GM12878 (cell line): ENCODE data around the gene NFYA. TPM values are rescaled to one million over a fixed set of nuclear protein-coding genes. Genes with fewer than 3 reads are reported as not detected.

ENCODE experiments used
- ATAC-seq: fragments of 200-7000 bp; cut with Tn5 transposase; 3 replicates; pipeline ENCODE4 v1.9.1; 2020; ENCODE audit warnings: mild to moderate bottlenecking, moderate library complexity
- BruUV-seq: library from RNA; stranded (reverse); fragments of 400-500 nt; replicated peaks from 2 replicates; lab custom pipeline; 2021; lab: Mats Ljungman, UMichigan
- CTCF ChIA-PET: fragments of 300-600 bp; sonication (Branson Sonifier 250); formaldehyde crosslinking; extraction: SDS; loops from one replicate; lab custom pipeline; 2021; ENCODE audit warnings: inconsistent platforms; lab: Yijun Ruan, JAX
- POLR2A ChIA-PET: fragments of 350-600 bp; formaldehyde crosslinking; extraction: SDS; loops from one replicate; lab custom pipeline; 2021; ENCODE audit warnings: inconsistent platforms; lab: Charles Lee
- RAD21 ChIA-PET: fragments of 300-600 bp; sonication (Branson Sonifier 250); formaldehyde crosslinking; loops from one replicate; lab custom pipeline; 2023; ENCODE audit warnings: antibody characterized with exemption; ENCODE audit not compliant: unreplicated experiment; lab: Charles Lee
- SMC1A ChIA-PET: fragments of 300-600 bp; sonication (Branson Sonifier 250); formaldehyde crosslinking; loops from one replicate; lab custom pipeline; 2023; ENCODE audit not compliant: unreplicated experiment, uncharacterized antibody; lab: Charles Lee
- DNase-seq: peaks from one replicate; pipeline ENCODE4 v3.0.0-alpha.2; 2011; ENCODE audit warnings: low read depth, low spot score
- FAIRE-seq: peaks from 3 replicates; lab custom pipeline; 2011; peaks lifted over from hg19 to GRCh38; lab: Jason Lieb, UNC
- H2AFZ ChIP-seq: 2 replicates; pipeline ENCODE4 v1.6.0; 2011; ENCODE audit warnings: low read depth, low read length, control low read depth; ENCODE audit not compliant: control insufficient read depth
- H3K27ac ChIP-seq: 2 replicates; pipeline ENCODE4 v1.5.1; 2011; ENCODE audit warnings: control low read depth; ENCODE audit not compliant: control insufficient read depth, insufficient read depth
- H3K27me3 ChIP-seq, 2 experiments: replicated peaks in 1 of 2; 2 replicates each; pipeline versions ENCODE4 v1.6.0 to v1.6.1; 2011; ENCODE audit warnings: low read length in 1 of 2; ENCODE audit not compliant: control insufficient read depth in 2 of 2, insufficient read depth in 2 of 2
- H3K36me3 ChIP-seq, 2 experiments: 2 replicates each; pipeline ENCODE4 v1.5.1; 2011; ENCODE audit warnings: low read length in 1 of 2; ENCODE audit not compliant: control insufficient read depth in 2 of 2, insufficient read depth in 2 of 2
- H3K4me1 ChIP-seq: 2 replicates; pipeline ENCODE4 v1.6.1; 2011; ENCODE audit warnings: mild to moderate bottlenecking, low read length, moderate library complexity, mixed read lengths; ENCODE audit not compliant: control insufficient read depth, insufficient read depth
- H3K4me2 ChIP-seq: 2 replicates; pipeline ENCODE4 v1.6.0; 2011; ENCODE audit warnings: control low read depth; ENCODE audit not compliant: control insufficient read depth, insufficient read depth
- H3K4me3 ChIP-seq: fragments of 200-600 bp; sonication (generic); 2 replicates; pipeline ENCODE4 v1.5.1; 2016
- H3K79me2 ChIP-seq: 2 replicates; pipeline ENCODE4 v1.6.0; 2011; ENCODE audit warnings: low read length; ENCODE audit not compliant: control insufficient read depth, insufficient read depth
- H3K9ac ChIP-seq: 2 replicates; pipeline ENCODE4 v1.8.0; 2011; ENCODE audit warnings: low read length, control low read depth, mixed read lengths; ENCODE audit not compliant: control insufficient read depth, insufficient read depth
- H3K9me3 ChIP-seq: replicated peaks from 3 replicates; pipeline ENCODE4 v1.5.1; 2011; ENCODE audit warnings: mild to moderate bottlenecking, low read length; ENCODE audit not compliant: control insufficient read depth, insufficient read depth
- H4K20me1 ChIP-seq: 2 replicates; pipeline ENCODE4 v1.6.0; 2011; ENCODE audit not compliant: control insufficient read depth, insufficient read depth
- BHLHE40 ChIP-seq, 2 experiments: fragments of 450-650 bp in 1 of 2; IDR thresholded peaks; 2 replicates each; pipeline ENCODE4 v1.6.1; 2011 to 2017; ENCODE audit warnings: low read depth in 2 of 2, borderline replicate concordance in 1 of 2, improper control_type of control experiment in 1 of 2, low read length in 1 of 2, mild to moderate bottlenecking in 1 of 2
- CBX5 ChIP-seq: sonication (generic); IDR thresholded peaks from 2 replicates; pipeline ENCODE4 v1.6.1; 2016; ENCODE audit warnings: low read depth, moderate library complexity, mild to moderate bottlenecking, inconsistent platforms
- CEBPB ChIP-seq, 2 experiments: fragments of 150-350 bp in 1 of 2; IDR thresholded peaks; 2 replicates each; pipeline ENCODE4 v1.6.1; 2012 to 2014; ENCODE audit warnings: low read depth in 2 of 2, low read length in 2 of 2, borderline replicate concordance in 1 of 2, inconsistent platforms in 1 of 2
- ETV6 ChIP-seq, 2 experiments: fragments of 450-650 bp in 1 of 2; IDR thresholded peaks in 1 of 2; conservative IDR thresholded peaks in 1 of 2; 2 replicates each; pipeline ENCODE4 v1.6.1; 2014; ENCODE audit warnings: antibody characterized with exemption in 1 of 2, borderline replicate concordance in 1 of 2, low read depth in 1 of 2, mild to moderate bottlenecking in 1 of 2, moderate library complexity in 1 of 2
- IRF4 ChIP-seq: IDR thresholded peaks from 2 replicates; pipeline ENCODE4 v1.6.1; 2011; ENCODE audit warnings: low read depth, low read length
- NFXL1 ChIP-seq: fragments of 450-650 bp; IDR thresholded peaks from 2 replicates; pipeline ENCODE4 v1.6.1; 2017; ENCODE audit warnings: antibody characterized with exemption, mild to moderate bottlenecking, borderline replicate concordance
- RBBP5 ChIP-seq: fragments of 200-600 bp; sonication (generic); conservative IDR thresholded peaks from 2 replicates; pipeline ENCODE4 v1.6.1; 2016
- REST ChIP-seq: IDR thresholded peaks from 2 replicates; pipeline ENCODE4 v1.6.1; 2012; ENCODE audit warnings: mild to moderate bottlenecking, low read depth, low read length
- ZNF274 ChIP-seq: IDR thresholded peaks from one replicate; pipeline ENCODE4 v1.8.0; 2011; ENCODE audit not compliant: insufficient read length, insufficient read depth
- WGBS: methylation state at CpG from one replicate; pipeline ENCODE4 v1.1.6; 2016; ENCODE audit warnings: low lambda C conversion rate; ENCODE audit not compliant: insufficient replicate concordance, insufficient coverage; ENCODE audit errors: missing lambda C conversion rate; 5-methylcytosine and 5-hydroxymethylcytosine counted together
- in situ Hi-C: fragments of 300-500 bp; cut with MboI; formaldehyde crosslinking; loops from 9 replicates; pipeline ENCODE4 v1.14.3; 2018; ENCODE audit warnings: mixed read lengths
- intact Hi-C: fragments of 100-400 bp; cut with micrococcal nuclease; formaldehyde crosslinking; loops from one replicate; pipeline ENCODE4 v1.14.2; 2022; ENCODE audit not compliant: unreplicated experiment
- polyA plus RNA-seq, 11 experiments: library from polyadenylated mRNA; depleted of rRNA in 4 of 11; unstranded in 6 of 11; stranded (reverse) in 5 of 11; fragments of >200 nt; fragmentation: Nextera tagmentation in 4 of 11; fragmentation: Illumina TruSeq in 1 of 11; extraction: Ambion mirVana in 4 of 11; extraction: Trizol in 1 of 11; gene quantifications; 1 replicate in 1 of 11; 2 replicates in 10 of 11; pipeline versions ENCODE4 v1.2.1 to v1.2.3, GENCODE V29; 2011 to 2016; ENCODE audit warnings: inconsistent platforms in 2 of 11, missing spikeins in 2 of 11, low read depth in 1 of 11
- total RNA-seq, 4 experiments: library from RNA; depleted of rRNA in 3 of 4; stranded (reverse); fragments of >200 nt in 3 of 4; fragmentation: Illumina TruSeq in 1 of 4; extraction: Trizol in 1 of 4; gene quantifications; 2 replicates each; pipeline versions ENCODE4 v1.2.1 to v1.2.3, GENCODE V29; 2013 to 2021
- TF ChIP-seq, protein P1 (sequence below): IDR thresholded peaks from 2 replicates; pipeline ENCODE4 v1.6.1; 2012; ENCODE audit warnings: low read depth, low read length, improper control_type of control experiment

NFYA gene
- total and polyA plus RNA-seq, 10 of the 15 experiments (the other 5 are each of a cell fraction or from before 2014, with no cell fraction given): 6.4 to 36.5 (median 19.1) TPM

DNA sequence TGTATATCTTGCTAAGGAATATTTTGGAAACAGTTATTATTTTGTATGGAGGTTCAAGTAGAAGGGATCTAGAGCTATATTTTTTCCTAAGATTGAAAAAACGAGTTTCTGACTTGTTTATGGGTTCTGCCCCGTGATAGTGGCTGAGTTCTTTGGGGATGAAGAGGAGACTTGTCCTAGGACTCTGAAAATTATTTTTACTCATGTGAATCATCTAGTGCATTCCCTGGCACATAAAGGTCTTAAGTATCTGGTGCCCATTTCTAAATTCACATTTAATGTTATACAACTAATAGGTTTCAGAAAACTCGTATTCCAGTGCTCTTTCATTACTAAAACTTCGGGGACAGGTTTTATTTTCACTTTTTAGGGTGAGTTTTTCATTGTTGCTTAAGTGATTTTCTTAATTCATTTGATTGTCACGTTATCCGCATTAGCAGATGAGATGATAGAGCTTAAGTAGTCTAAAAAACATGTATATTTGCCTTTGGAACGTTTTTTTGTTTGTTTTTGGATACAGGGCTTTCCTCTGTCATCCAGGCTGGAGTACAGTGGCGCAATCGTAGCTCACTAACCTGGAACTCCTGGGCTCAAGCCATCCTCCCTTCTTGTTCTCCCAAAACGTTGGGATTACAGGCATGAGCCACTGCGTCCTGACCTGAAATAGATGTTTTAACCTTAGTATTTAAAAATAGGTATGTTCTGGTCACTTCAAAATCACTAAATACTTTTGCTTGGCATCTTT, 2.1 kb downstream of the NFYA start:
- Histone ChIP-seq H3K9me3 (no peaks in the 10 kb centered on the region), H4K20me1 (no peaks in the 10 kb centered on the region), H3K36me3 (peaks cover 0 to 7% of the 10 kb centered on the region in 2 experiments; a peak in 1 of 4 replicates), H3K9ac (peak overlapping the region; percentile 94), H3K4me3 (peak overlapping the region; percentile 88), H3K27me3 (no peaks in the 10 kb centered on the region), H3K4me1 (peaks cover 7% of the 10 kb centered on the region; the same call in 1 of the 2 replicates), H2AFZ (no peak overlapping the region), H3K4me2 (peak overlapping the region; percentile 78), H3K79me2 (peaks cover 74% of the 10 kb centered on the region), H3K27ac (peak overlapping the region; percentile 99)
- 47% methylated on average over 11 of the region's 11 CpGs for WGBS
- SMC1A ChIA-PET: interaction anchor here (0.6 to 2.9 kb wide), 11 partner anchors 9 to 259 kb away, joined by 3 to 15 read pairs (median 4); no protein-coding TSS in a partner anchor
- intact Hi-C loops (loop anchor here (5.0 to 10.0 kb wide), 2 partner anchors 242 to 660 kb away; partner anchors contain the start of gene TFEB), in situ Hi-C loops (no loop called here)
- ATAC-seq (no peak), FAIRE-seq (no peak), DNase-seq (no peak)
- RAD21 ChIA-PET: interaction anchor here (1.1 to 3.4 kb wide), 5 partner anchors 47 to 259 kb away, joined by 3 to 14 read pairs (median 4); no protein-coding TSS in a partner anchor
- no TSS peak for BruUV-seq
- POLR2A ChIA-PET: interaction anchor here (0.6 to 1.8 kb wide), 10 partner anchors 9 to 1858 kb away, joined by 3 to 6 read pairs (median 4); no protein-coding TSS in a partner anchor
- CTCF ChIA-PET: interaction anchor here (0.6 to 2.9 kb wide), 12 partner anchors 8 to 263 kb away, joined by 3 to 14 read pairs (median 4); no protein-coding TSS in a partner anchor
- TF ChIP-seq CBX5: no peak
- no peak for TF ChIP-seq RBBP5
- no peak for TF ChIP-seq ZNF274
- no peak for TF ChIP-seq CEBPB (IDR thresholded peaks at IDR 0.05; ENCODE audit: borderline replicate concordance in 1 of 2, low read depth in 2 of 2, low read length in 2 of 2)
- no peak for TF ChIP-seq IRF4
- no peak for TF ChIP-seq REST
- TF ChIP-seq ETV6 (conservative IDR thresholded peaks at IDR 0.05 in 1 of 2, IDR thresholded peaks at IDR 0.05 in 1 of 2; ENCODE audit: borderline replicate concordance in 1 of 2, low read depth in 1 of 2): no peak
- TF ChIP-seq, protein P1, sequence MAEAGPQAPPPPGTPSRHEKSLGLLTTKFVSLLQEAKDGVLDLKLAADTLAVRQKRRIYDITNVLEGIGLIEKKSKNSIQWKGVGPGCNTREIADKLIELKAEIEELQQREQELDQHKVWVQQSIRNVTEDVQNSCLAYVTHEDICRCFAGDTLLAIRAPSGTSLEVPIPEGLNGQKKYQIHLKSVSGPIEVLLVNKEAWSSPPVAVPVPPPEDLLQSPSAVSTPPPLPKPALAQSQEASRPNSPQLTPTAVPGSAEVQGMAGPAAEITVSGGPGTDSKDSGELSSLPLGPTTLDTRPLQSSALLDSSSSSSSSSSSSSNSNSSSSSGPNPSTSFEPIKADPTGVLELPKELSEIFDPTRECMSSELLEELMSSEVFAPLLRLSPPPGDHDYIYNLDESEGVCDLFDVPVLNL: no peak
- no peak for TF ChIP-seq BHLHE40 (IDR thresholded peaks at IDR 0.05; ENCODE audit: borderline replicate concordance in 1 of 2, low read depth in 2 of 2, low read length in 1 of 2)
- TF ChIP-seq NFXL1: no peak
